OCI-LY1 (cell line): Measurements from ENCODE around the gene HTR3B.

Source experiments
- EZH2 ChIP-seq: fragments of 200-600 bp; sonication (generic), shearing (Covaris generic); IDR thresholded peaks from 2 replicates; pipeline ENCODE4 v1.8.0; 2017; ENCODE audit warnings: borderline replicate concordance, mixed run types, mild to moderate bottlenecking, antibody characterized with exemption, low read length, moderate library complexity, mixed read lengths
- TF ChIP-seq, protein P1 (sequence below): fragments of 200-600 bp; sonication (generic), shearing (Covaris generic); IDR thresholded peaks from 2 replicates; pipeline ENCODE4 v1.5.1; 2017; ENCODE audit warnings: mild to moderate bottlenecking, antibody characterized with exemption, low read length, moderate library complexity, mixed read lengths

DNA sequence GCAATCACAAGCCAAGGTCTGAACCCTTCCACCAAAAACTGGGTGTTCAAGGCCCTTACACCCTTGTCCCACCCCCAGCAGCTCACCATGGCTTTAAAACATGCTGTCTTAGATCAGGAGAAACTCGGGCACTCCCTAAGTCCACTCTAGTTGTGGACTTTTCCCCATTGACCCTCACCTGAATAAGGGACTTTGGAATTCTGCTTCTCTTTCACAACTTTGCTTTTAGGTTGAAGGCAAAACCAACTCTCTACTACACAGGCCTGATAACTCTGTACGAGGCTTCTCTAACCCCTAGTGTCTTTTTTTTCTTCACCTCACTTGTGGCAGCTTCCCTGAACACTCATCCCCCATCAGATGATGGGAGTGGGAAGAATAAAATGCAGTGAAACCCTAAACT, 85.3 kb downstream of the HTR3B start:
- TF ChIP-seq, protein P1, sequence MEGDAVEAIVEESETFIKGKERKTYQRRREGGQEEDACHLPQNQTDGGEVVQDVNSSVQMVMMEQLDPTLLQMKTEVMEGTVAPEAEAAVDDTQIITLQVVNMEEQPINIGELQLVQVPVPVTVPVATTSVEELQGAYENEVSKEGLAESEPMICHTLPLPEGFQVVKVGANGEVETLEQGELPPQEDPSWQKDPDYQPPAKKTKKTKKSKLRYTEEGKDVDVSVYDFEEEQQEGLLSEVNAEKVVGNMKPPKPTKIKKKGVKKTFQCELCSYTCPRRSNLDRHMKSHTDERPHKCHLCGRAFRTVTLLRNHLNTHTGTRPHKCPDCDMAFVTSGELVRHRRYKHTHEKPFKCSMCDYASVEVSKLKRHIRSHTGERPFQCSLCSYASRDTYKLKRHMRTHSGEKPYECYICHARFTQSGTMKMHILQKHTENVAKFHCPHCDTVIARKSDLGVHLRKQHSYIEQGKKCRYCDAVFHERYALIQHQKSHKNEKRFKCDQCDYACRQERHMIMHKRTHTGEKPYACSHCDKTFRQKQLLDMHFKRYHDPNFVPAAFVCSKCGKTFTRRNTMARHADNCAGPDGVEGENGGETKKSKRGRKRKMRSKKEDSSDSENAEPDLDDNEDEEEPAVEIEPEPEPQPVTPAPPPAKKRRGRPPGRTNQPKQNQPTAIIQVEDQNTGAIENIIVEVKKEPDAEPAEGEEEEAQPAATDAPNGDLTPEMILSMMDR, result no peak
- TF ChIP-seq EZH2, result no peak
